Stimulated activated naive CD8-positive, alpha-beta T cell treated with anti-CD3 and anti-CD28 coated beads, Interleukin-15, Interleukin-2, amounts not matched to agents 100 ng/mL and 50 ng/mL, for 24 hours (primary cell): Measurements from ENCODE around the gene PADI4.
"Not testable (repeated sequence)": the region's sequence is repeated elsewhere in the genome, so short reads cannot be mapped to it uniquely, and the experiment has no call there.

Experiments used
- H3K27ac Mint-ChIP-seq: one replicate; pipeline ENCODE4 v1.8.0; 2021; ENCODE audit warnings: mild to moderate bottlenecking, mixed read lengths
- H3K27me3 Mint-ChIP-seq: one replicate; pipeline ENCODE4 v1.8.0; 2021; ENCODE audit warnings: mixed read lengths
- H3K36me3 Mint-ChIP-seq: one replicate; pipeline ENCODE4 v1.8.0; 2021; ENCODE audit warnings: low read depth, mixed read lengths
- H3K4me1 Mint-ChIP-seq: one replicate; pipeline ENCODE4 v1.8.0; 2021; ENCODE audit warnings: low read depth, mixed read lengths
- H3K4me3 Mint-ChIP-seq: one replicate; pipeline ENCODE4 v1.8.0; 2021; ENCODE audit warnings: mild to moderate bottlenecking, mixed read lengths
- H3K9me3 Mint-ChIP-seq: one replicate; pipeline ENCODE4 v1.8.0; 2021; ENCODE audit warnings: mixed read lengths

Gene PADI4

GRCh38 chr1:17315542-17316130 lies 7.6 kb downstream of the PADI4 start:
- H3K27ac Mint-ChIP-seq, result no peak overlapping the region
- H3K27me3 Mint-ChIP-seq, result peaks cover 2% of the 10 kb centered on the region
- H3K4me1 Mint-ChIP-seq, result no peaks in the 10 kb centered on the region
- H3K4me3 Mint-ChIP-seq, result no peak overlapping the region
- no peaks in the 10 kb centered on the region for H3K9me3 Mint-ChIP-seq
- H3K36me3 Mint-ChIP-seq, result no peaks in the 10 kb centered on the region

- Mint-ChIP-seq H3K36me3 (no peaks in the 10 kb centered on the region), H3K27ac (no peak overlapping the region), H3K9me3 (no peaks in the 10 kb centered on the region), H3K27me3 (peaks cover 7% of the 10 kb centered on the region), H3K4me3 (no peak overlapping the region), H3K4me1 (no peaks in the 10 kb centered on the region)
These were observed 8.7 kb downstream of the PADI4 start for GRCh38 chr1:17316704-17317103.

DNA sequence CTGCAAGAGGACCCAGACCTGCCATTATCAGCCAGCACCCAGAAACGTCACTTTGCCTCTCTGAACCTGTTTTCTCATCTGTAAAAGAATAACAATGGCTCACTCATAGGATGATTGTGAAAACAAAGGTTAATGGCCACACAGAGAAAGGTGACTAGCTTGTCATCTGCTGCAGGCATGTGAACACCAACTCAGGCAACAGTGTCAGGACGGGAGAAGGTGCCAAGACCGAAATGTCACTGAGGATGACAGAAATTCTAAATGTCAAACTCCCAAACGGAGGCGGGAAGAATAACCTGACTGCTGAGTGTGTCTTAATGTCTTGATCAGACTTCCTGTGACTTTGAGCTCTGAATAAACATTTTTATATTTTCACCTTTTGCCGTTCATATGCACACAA lies 10.3 kb downstream of the PADI4 start:
- H3K4me1 Mint-ChIP-seq, result no peaks in the 10 kb centered on the region
- H3K36me3 Mint-ChIP-seq, result no peaks in the 10 kb centered on the region
- H3K27me3 Mint-ChIP-seq, result peaks cover 7% of the 10 kb centered on the region
- H3K9me3 Mint-ChIP-seq, result no peaks in the 10 kb centered on the region
- H3K27ac Mint-ChIP-seq, result no peak overlapping the region
- H3K4me3 Mint-ChIP-seq, result no peak overlapping the region

GRCh38 chr1:17319561-17320350 lies 11.8 kb downstream of the PADI4 start:
- Mint-ChIP-seq H3K9me3 (no peaks in the 10 kb centered on the region), H3K27me3 (peaks cover 7% of the 10 kb centered on the region), H3K4me3 (no peak overlapping the region), H3K4me1 (no peaks in the 10 kb centered on the region), H3K27ac (no peak overlapping the region), H3K36me3 (no peaks in the 10 kb centered on the region)

DNA sequence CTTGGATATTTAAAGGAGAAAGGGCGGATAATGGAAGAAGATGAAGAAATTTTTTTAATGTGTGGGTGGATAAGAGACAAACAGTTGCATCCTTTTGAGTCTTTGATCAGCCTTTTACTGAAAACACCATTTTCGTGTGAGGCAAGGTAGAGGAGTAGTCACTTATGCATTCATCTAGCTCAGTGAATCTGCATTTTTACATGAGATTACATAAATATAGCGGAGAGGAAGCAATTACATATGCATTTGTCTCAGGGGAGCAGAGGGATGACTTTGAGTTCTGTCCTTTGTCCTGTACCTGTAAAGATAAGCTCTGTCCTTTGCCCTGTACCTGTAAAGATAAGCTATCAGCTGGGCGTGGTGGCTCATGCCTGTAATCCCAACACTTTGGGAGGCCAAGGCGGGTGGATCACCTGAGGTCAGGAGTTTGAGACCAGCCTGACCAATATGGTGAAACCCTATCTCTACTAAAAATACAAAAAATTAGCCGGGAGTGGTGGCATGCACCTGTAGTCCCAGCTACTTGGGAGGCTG lies 13.9 kb downstream of the PADI4 start:
- not testable (repeated sequence) for H3K27ac Mint-ChIP-seq, H3K4me3 Mint-ChIP-seq, H3K27me3 Mint-ChIP-seq, H3K36me3 Mint-ChIP-seq, H3K4me1 Mint-ChIP-seq, H3K9me3 Mint-ChIP-seq

DNA sequence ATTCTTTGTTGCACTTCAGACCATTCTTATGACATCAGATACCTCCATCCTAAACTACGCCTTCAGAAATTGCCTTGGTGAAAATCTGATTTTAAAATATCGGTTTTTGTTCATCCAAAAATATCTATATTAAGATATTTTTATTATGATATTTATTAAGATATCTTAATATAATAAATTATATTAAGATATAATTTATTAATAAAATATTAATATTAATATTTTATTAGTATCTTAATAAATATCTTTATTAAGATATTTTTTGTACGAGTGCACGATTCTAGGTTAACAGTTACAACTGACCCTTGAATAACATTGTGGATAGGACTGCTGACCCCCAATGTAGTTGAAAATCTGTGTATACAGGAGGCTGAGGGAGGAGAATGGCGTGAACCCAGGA lies 20.9 kb downstream of the PADI4 start:
- peaks cover 14% of the 10 kb centered on the region for H3K27me3 Mint-ChIP-seq
- no peaks in the 10 kb centered on the region for H3K9me3 Mint-ChIP-seq
- H3K4me3 Mint-ChIP-seq, result no peak overlapping the region
- no peak overlapping the region for H3K27ac Mint-ChIP-seq
- H3K4me1 Mint-ChIP-seq, result no peaks in the 10 kb centered on the region
- H3K36me3 Mint-ChIP-seq, result no peaks in the 10 kb centered on the region

- H3K27ac Mint-ChIP-seq, result no peak overlapping the region
- no peaks in the 10 kb centered on the region for H3K9me3 Mint-ChIP-seq
These were observed 21.6 kb downstream of the PADI4 start for GRCh38 chr1:17329610-17330009.

DNA sequence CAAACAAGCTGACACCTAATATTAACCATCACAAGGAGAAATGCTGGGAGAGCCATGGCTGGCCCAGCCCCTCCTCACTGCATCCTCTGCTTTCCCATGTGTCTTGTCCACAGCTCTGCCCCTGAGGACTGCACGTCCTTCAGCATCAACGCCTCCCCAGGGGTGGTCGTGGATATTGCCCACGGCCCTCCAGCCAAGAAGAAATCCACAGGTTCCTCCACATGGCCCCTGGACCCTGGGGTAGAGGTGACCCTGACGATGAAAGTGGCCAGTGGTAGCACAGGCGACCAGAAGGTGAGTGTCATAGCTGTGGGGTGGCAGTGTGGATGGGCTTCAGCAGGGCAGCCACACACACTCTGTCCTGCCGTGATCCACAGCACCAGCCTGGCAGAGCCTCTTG lies 22.9 kb downstream of the PADI4 start:
- Mint-ChIP-seq H3K36me3 (no peaks in the 10 kb centered on the region), H3K9me3 (no peaks in the 10 kb centered on the region), H3K4me1 (no peaks in the 10 kb centered on the region), H3K27ac (no peak overlapping the region), H3K4me3 (no peak overlapping the region), H3K27me3 (peaks cover 18% of the 10 kb centered on the region)

More at GRCh38 chr1:17329610-17330009, 21.6 kb downstream of the PADI4 start:
- Mint-ChIP-seq H3K27me3 (peaks cover 16% of the 10 kb centered on the region), H3K36me3 (no peaks in the 10 kb centered on the region), H3K4me1 (no peaks in the 10 kb centered on the region), H3K4me3 (no peak overlapping the region)

- peaks cover 26% of the 10 kb centered on the region for H3K27me3 Mint-ChIP-seq
- H3K36me3 Mint-ChIP-seq, result no peaks in the 10 kb centered on the region
- no peaks in the 10 kb centered on the region for H3K9me3 Mint-ChIP-seq
- no peaks in the 10 kb centered on the region for H3K4me1 Mint-ChIP-seq
- H3K4me3 Mint-ChIP-seq, result no peak overlapping the region
- H3K27ac Mint-ChIP-seq, result no peak overlapping the region
These were observed 25.1 kb downstream of the PADI4 start for GRCh38 chr1:17333081-17333480.

- no peaks in the 10 kb centered on the region for H3K4me1 Mint-ChIP-seq
- no peak overlapping the region for H3K4me3 Mint-ChIP-seq
- peaks cover 22% of the 10 kb centered on the region for H3K27me3 Mint-ChIP-seq
- H3K27ac Mint-ChIP-seq, result no peak overlapping the region
- no peaks in the 10 kb centered on the region for H3K9me3 Mint-ChIP-seq
- no peaks in the 10 kb centered on the region for H3K36me3 Mint-ChIP-seq
These were observed 28.1 kb downstream of the PADI4 start for GRCh38 chr1:17335821-17336710.

DNA sequence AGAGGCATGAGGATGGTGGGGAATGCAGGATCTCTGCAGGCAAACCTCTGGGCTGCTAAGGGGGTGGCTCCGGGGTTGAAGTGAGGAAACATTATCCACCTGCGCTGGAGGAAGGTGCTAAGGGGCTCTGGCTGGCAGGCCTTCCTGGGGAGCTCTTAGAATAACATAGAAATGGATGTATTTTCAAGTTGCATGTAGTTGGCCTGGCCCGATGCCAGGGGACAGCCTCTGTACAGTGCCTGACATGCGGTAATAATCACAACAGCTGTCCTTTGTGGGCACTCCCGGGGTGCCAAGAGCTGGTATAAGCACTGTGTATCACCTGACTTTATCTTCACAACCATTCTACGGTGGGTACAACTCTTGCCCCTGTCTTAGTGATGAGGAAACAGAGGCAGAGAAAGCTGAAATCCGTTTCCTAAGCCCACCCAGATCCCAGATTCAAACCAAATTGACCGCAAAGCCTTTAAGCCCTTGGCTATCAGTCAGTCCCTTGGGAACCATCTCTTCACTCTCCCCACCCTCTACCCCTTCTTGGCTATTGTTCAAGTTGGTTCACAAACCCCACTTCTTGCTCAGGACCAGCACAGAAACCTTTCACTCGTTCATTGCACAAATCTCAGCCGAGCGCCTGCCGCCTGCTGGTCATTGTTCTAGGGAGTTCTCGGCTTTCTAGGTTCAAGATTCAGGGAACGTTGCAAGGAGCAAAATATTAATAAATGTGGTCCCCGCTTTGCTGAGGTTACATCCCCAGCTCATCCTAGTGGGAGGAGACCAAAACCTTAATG lies 30.9 kb downstream of the PADI4 start:
- Mint-ChIP-seq H3K4me1 (no peaks in the 10 kb centered on the region), H3K9me3 (no peaks in the 10 kb centered on the region), H3K36me3 (no peaks in the 10 kb centered on the region), H3K27me3 (peaks cover 12% of the 10 kb centered on the region), H3K27ac (no peak overlapping the region), H3K4me3 (no peak overlapping the region)

DNA sequence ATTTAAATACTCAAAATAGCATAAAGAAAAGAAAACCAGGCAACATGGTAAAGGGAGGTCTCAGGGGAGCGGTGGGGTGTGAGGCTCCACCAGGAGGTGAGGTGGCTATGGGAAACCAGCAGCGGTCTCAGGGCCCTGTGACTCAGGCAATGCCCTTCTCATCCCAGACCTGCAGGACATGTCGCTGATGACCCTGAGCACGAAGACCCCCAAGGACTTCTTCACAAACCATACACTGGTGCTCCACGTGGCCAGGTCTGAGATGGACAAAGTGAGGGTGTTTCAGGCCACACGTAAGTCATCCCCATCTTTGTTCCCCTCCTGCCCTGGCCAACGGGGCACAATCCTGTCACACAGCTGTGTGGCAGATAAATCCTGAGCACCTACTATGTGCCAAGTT lies 31.5 kb downstream of the PADI4 start:
- H3K27ac Mint-ChIP-seq, result no peak overlapping the region
- no peaks in the 10 kb centered on the region for H3K9me3 Mint-ChIP-seq
- H3K36me3 Mint-ChIP-seq, result no peaks in the 10 kb centered on the region
- H3K4me1 Mint-ChIP-seq, result no peaks in the 10 kb centered on the region
- H3K4me3 Mint-ChIP-seq, result no peak overlapping the region
- peaks cover 11% of the 10 kb centered on the region for H3K27me3 Mint-ChIP-seq

DNA sequence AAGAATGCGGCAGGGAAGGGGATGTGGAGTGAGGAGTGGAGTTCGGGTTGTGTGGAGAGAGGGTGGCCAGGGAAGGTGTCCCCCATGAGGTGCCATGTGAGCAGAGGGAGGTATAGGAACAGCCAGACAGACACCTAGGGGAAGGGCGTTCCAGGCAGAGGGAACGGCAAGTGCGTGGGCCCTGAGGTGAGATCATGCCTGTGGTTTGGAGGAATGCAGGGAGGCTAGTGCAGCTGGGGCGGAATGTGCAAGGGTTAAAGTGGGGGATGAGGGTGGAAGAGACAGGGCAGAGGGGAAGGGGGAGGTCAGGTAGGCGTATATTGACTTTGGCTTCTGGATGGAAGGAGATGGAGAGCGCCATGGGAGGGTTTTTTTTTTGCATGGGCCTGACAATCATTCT lies 32.4 kb downstream of the PADI4 start:
- Mint-ChIP-seq H3K9me3 (no peaks in the 10 kb centered on the region), H3K4me3 (no peak overlapping the region), H3K36me3 (no peaks in the 10 kb centered on the region), H3K4me1 (no peaks in the 10 kb centered on the region), H3K27me3 (peaks cover 9% of the 10 kb centered on the region), H3K27ac (no peak overlapping the region)

- H3K27me3 Mint-ChIP-seq, result no peaks in the 10 kb centered on the region
- H3K9me3 Mint-ChIP-seq, result no peaks in the 10 kb centered on the region
- no peaks in the 10 kb centered on the region for H3K4me1 Mint-ChIP-seq
- H3K4me3 Mint-ChIP-seq, result no peak overlapping the region
- no peaks in the 10 kb centered on the region for H3K36me3 Mint-ChIP-seq
- no peak overlapping the region for H3K27ac Mint-ChIP-seq
These were observed 34.0 kb downstream of the PADI4 start for GRCh38 chr1:17342014-17342441.
